Measurements from ENCODE around the gene CAPN10. TPM values are rescaled to one million over a fixed set of nuclear protein-coding genes. Genes with fewer than 3 reads are reported as not detected.

The CAPN10 gene
- total and polyA plus RNA-seq, 12 donors = 4.7 to 158 (median 25.1) TPM

- H3K36me3 ChIP-seq (replicated peaks in 1 of 2) = no peaks in the 10 kb centered on the region
- intact Hi-C loops (cut with DNase I) = no loop called here
- no peaks in the 10 kb centered on the region for H3K27me3 ChIP-seq
- no peak for DNase-seq
- no peak for TF ChIP-seq CTCF (IDR thresholded peaks at IDR 0.05)
- TF ChIP-seq POLR2A (IDR thresholded peaks at IDR 0.05) = no peak
- no peaks in the 10 kb centered on the region for H3K9me3 ChIP-seq (replicated peaks in 1 of 3)
- H3K4me1 ChIP-seq (replicated peaks in 1 of 2) = no peaks in the 10 kb centered on the region
- no peak overlapping the region for H3K27ac ChIP-seq
- no peak overlapping the region for H3K4me3 ChIP-seq
Observed at GRCh38 chr2:240539906-240540305, 46.6 kb upstream of the CAPN10 start.

DNA sequence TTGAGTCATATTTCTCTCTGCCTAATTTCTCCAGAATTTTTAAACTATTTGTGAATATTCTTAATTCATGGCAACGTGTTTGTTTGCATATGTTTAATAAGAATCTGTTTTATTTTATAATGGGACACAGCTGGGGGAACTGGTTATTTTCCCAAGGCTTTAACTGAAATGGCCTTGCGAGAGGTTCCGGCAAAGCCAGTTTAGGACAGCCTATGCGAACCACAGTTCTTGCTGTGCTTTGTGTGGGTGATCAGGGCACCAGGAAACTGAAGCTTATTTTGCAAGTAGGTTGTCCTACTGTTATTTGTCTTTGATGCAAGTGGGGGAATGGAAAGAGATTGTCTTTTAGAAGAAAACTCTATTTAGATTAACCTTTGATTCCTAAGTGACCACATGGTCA is 35.2 kb upstream of the CAPN10 start:
- intact Hi-C loops (cut with DNase I) = no loop called here
- 79 to 96% (median 95%) methylated on average over 4 of the region's 4 CpGs for WGBS, 4 donors

DNA sequence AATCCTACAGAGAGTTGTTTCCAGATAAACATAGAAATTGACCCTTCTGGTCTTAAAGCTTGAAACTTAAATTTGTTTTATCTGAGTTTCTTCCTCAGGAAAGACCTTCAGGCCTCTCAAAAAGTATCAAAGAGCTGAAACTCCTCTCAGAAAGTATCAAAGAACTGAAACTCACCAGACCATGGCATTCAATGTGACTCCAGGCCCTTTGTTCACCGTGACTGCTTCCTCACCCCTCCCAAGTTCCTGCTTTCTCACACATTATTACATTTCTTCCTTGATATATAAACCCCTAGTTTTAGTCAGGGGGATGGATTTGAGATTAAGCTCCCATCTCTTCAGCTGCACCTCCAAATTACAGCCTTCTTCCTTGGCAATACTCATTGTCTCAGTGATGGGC is 34.7 kb upstream of the CAPN10 start:
- Histone ChIP-seq H3K9me3 (replicated peaks in 1 of 3) (no peaks in the 10 kb centered on the region), H3K27ac (no peak overlapping the region), H3K4me3 (no peak overlapping the region), H3K27me3 (no peaks in the 10 kb centered on the region), H3K4me1 (replicated peaks in 1 of 2) (peaks cover 0 to 1% of the 10 kb centered on the region in 2 donors), H3K36me3 (replicated peaks in 1 of 2) (peaks cover 3 to 9% of the 10 kb centered on the region in 2 donors)
- TF ChIP-seq POLR2A (IDR thresholded peaks at IDR 0.05) (no peak), CTCF (IDR thresholded peaks at IDR 0.05) (no peak)
- WGBS, 4 donors = 41 to 60% (median 46%) methylated on average over 1 of the region's 1 CpG
- intact Hi-C loops (cut with DNase I) = no loop called here
- no peak for DNase-seq

More for the DNA sequence above, 35.2 kb upstream of the CAPN10 start:
- TF ChIP-seq POLR2A (IDR thresholded peaks at IDR 0.05) (no peak), CTCF (IDR thresholded peaks at IDR 0.05) (no peak)
- Histone ChIP-seq H3K4me3 (no peak overlapping the region), H3K27me3 (no peaks in the 10 kb centered on the region), H3K4me1 (replicated peaks in 1 of 2) (no peaks in the 10 kb centered on the region), H3K9me3 (replicated peaks in 1 of 3) (no peaks in the 10 kb centered on the region), H3K36me3 (replicated peaks in 1 of 2) (peaks cover 3 to 9% of the 10 kb centered on the region in 2 donors), H3K27ac (no peak overlapping the region)
- DNase-seq = no peak

DNA sequence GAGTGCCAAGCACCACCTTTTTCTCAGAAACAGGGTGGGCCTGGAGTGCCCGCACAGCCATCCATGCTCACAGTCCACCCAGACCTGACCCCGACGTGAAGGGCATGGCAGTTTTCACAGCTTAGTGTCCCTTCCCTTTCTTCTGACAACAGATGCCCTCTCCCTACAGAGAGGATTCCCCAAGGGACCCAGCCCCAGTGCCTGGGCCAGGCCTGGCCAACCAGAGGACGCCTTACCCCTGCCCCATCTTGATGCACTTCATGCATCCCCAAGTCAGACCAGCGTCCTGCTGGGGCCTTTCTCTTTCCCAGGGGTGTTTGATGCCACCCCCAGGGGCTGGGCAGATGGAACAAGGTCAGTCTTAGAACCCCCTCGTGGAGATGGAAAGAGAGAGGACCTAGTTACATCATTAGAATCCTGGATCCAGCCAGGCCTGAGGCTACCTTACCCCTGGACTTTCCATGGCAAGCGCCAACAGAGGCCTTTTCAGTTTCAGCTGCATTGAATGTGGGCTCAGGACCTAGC is 32.5 kb upstream of the CAPN10 start:
- H3K36me3 ChIP-seq (replicated peaks in 1 of 2) = peaks cover 3 to 9% of the 10 kb centered on the region in 2 donors
- no peak overlapping the region for H3K27ac ChIP-seq

More for the DNA sequence above, 32.5 kb upstream of the CAPN10 start:
- WGBS, 4 donors = 87 to 94% (median 92%) methylated on average over 6 to 7 of the region's 7 CpGs
- TF ChIP-seq POLR2A (IDR thresholded peaks at IDR 0.05) (no peak), CTCF (IDR thresholded peaks at IDR 0.05) (no peak)
- Histone ChIP-seq H3K4me1 (replicated peaks in 1 of 2) (peaks cover 7 to 22% of the 10 kb centered on the region in 2 donors), H3K4me3 (no peak overlapping the region), H3K9me3 (replicated peaks in 1 of 3) (no peaks in the 10 kb centered on the region), H3K27me3 (no peaks in the 10 kb centered on the region)
- DNase-seq = peak in 1 of 7 donors; percentile 6
- intact Hi-C loops (cut with DNase I) = no loop called here
